Choroid plexus epithelial cell (primary cell): ENCODE results near the gene PITPNM3.

Experiments used
- DNase-seq: peaks from one replicate; pipeline ENCODE4 v3.0.0-alpha.2; 2010; ENCODE audit warnings: low read depth
- H3K4me3 ChIP-seq: 2 replicates; pipeline ENCODE4 v1.5.1; 2011; ENCODE audit warnings: low read depth, mild to moderate bottlenecking, control low read depth, low read length, moderate library complexity
- TF ChIP-seq, protein P1 (sequence below): conservative IDR thresholded peaks from 2 replicates; pipeline ENCODE4 v1.5.1; 2011; ENCODE audit warnings: low read depth, mild to moderate bottlenecking, control low read depth, inconsistent platforms, low read length, moderate library complexity

The PITPNM3 gene

GRCh38 chr17:6480303-6480675 is 76.1 kb downstream of the PITPNM3 start:
- TF ChIP-seq, protein P1, sequence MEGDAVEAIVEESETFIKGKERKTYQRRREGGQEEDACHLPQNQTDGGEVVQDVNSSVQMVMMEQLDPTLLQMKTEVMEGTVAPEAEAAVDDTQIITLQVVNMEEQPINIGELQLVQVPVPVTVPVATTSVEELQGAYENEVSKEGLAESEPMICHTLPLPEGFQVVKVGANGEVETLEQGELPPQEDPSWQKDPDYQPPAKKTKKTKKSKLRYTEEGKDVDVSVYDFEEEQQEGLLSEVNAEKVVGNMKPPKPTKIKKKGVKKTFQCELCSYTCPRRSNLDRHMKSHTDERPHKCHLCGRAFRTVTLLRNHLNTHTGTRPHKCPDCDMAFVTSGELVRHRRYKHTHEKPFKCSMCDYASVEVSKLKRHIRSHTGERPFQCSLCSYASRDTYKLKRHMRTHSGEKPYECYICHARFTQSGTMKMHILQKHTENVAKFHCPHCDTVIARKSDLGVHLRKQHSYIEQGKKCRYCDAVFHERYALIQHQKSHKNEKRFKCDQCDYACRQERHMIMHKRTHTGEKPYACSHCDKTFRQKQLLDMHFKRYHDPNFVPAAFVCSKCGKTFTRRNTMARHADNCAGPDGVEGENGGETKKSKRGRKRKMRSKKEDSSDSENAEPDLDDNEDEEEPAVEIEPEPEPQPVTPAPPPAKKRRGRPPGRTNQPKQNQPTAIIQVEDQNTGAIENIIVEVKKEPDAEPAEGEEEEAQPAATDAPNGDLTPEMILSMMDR, result no peak
- DNase-seq, result no peak

DNA sequence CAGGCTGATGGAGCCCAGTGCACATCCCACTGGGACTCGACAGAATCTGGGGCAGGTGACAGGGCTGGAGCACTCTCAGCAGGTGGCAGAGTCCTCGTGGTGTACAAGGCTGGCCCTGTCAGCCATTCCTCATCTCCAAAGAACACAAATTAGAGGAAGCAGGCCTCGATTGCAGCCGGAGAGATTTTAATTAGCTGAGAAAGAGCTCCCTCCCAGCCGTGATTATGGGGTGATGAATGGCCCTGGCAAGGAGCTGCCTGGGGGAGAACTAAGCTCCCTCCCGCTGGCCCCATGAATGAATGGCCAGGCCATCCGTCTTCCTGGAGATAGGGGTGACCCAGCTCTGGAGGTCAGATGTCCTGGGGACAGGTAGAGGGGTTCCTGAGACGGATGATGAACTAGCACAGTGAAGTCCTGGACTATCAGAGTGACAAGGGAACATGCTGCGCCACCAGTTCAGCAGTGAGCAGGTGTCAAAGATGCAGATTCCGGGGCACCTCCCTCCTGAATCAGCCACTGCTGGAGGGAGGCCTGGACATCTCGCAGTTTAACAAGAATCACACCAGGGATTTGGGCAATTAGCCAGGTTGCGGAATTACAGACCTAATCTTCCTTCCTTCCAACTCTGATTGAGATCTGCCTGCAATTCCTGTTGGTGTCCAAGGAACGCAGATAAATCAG is 76.6 kb downstream of the PITPNM3 start:
- DNase-seq, result peak; percentile 28
- TF ChIP-seq, protein P1, result no peak
- H3K4me3 ChIP-seq, result no peak overlapping the region

More at GRCh38 chr17:6480303-6480675, 76.1 kb downstream of the PITPNM3 start:
- H3K4me3 ChIP-seq, result no peak overlapping the region

DNA sequence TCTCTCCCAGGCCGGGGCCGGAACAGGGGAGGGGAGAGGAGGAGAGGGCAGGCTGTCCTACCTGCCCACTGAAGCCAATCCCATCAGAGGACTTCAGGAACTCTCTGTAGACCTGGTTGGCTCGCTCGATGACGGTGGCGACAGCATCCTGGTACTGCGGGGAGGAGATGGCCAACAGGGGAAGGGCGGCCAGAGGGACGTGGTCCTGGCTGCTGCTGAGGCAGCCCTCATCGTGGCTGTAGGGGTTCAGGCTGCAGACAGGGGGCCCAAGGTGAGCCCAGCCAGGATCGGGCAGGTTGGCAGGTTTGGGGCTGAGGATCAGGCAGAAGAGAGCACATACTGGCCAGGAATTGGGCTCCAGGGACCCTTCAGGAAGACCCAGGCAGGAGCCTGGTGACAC is 77.9 kb downstream of the PITPNM3 start:
- H3K4me3 ChIP-seq, result no peak overlapping the region
- DNase-seq, result no peak
- TF ChIP-seq, protein P1, result no peak

- H3K4me3 ChIP-seq, result no peak overlapping the region
- DNase-seq, result no peak
- TF ChIP-seq, protein P1, result no peak
These were observed 78.4 kb downstream of the PITPNM3 start for GRCh38 chr17:6477831-6478383.

- no peak for DNase-seq
- TF ChIP-seq, protein P1, result no peak
These were observed 79.6 kb downstream of the PITPNM3 start for GRCh38 chr17:6476810-6477179.

DNA sequence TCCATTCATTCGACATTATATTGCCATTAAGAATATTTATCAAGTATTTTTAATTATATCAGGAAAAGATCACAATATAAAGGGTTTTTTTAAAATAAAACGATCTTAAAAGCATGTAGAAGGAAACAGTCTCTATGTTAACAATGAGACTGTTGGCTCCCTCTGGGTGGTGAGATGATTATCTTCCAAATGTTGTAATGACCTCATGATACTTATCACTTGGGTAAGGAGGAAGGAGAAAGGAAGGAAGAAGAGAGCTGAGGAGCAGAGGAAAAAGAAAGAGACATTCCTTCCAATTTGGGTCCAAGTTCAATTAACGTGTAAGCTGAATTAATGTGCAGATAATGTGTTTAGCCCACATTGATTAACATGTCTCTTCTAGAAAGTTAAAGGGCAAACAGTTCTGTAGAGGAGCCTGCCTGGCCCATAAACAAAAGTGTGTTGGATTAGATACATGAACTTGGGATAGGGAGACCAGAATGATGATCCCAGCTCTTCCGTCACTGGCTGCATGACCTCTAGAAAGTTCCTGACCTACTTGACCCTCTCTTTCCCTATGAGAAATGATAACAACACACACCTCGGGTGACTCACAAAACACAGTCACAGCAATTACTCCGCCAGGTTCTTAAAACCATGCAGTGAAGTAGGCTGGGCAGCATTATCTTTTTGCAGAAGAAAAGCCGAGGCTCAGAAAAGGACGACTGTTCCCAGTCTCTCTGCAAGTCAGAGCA is 80.1 kb downstream of the PITPNM3 start:
- H3K4me3 ChIP-seq, result no peak overlapping the region
- TF ChIP-seq, protein P1, result no peak
- DNase-seq, result no peak

More at GRCh38 chr17:6476810-6477179, 79.6 kb downstream of the PITPNM3 start:
- no peak overlapping the region for H3K4me3 ChIP-seq
